SK-N-SH (cell line): ENCODE data around the gene SLC9A6.

ENCODE experiments used
- CHD2 ChIP-seq: fragments of 150-350 bp; IDR thresholded peaks from 2 replicates; pipeline ENCODE4 v1.6.1; 2018; ENCODE audit warnings: low read length; ENCODE audit not compliant: partially characterized antibody
- CTCF ChIP-seq: fragments of 200-600 bp; sonication (generic); IDR thresholded peaks from 2 replicates; pipeline ENCODE4 v1.6.1; 2017; ENCODE audit warnings: antibody characterized with exemption, mild to moderate bottlenecking, moderate library complexity
- EZH2phosphoT487 ChIP-seq: fragments of 200-600 bp; sonication (generic); IDR thresholded peaks from 2 replicates; pipeline ENCODE4 v1.6.1; 2017; ENCODE audit warnings: low read depth, mixed run types, mild to moderate bottlenecking, antibody characterized with exemption, moderate library complexity, borderline replicate concordance
- JUND ChIP-seq: IDR thresholded peaks from 2 replicates; pipeline ENCODE4 v1.4.0; 2012
- MEF2A ChIP-seq: IDR thresholded peaks from 2 replicates; pipeline ENCODE4 v1.4.0; 2012; ENCODE audit warnings: low read depth, borderline replicate concordance
- RAD21 ChIP-seq: IDR thresholded peaks from 2 replicates; pipeline ENCODE4 v1.6.1; 2012; ENCODE audit warnings: mild to moderate bottlenecking, low read length
- RFX5 ChIP-seq: IDR thresholded peaks from 2 replicates; pipeline ENCODE4 v1.6.1; 2012; ENCODE audit warnings: mild to moderate bottlenecking, improper control_type of control experiment, low read length

GRCh38 chrX:136035663-136036062 lies 50.4 kb downstream of the SLC9A6 start:
- TF ChIP-seq CTCF (no peak), CHD2 (no peak), EZH2phosphoT487 (no peak), JUND (no peak), RFX5 (no peak), RAD21 (no peak), MEF2A (no peak)
